Nephron progenitor cell (in vitro differentiated cells): Measurements from ENCODE around the gene IER5.
"Not testable (repeated sequence)": the region's sequence is repeated elsewhere in the genome, so short reads cannot be mapped to it uniquely, and the experiment has no call there.

Experiments used
- DNase-seq: peaks from one replicate; pipeline ENCODE4 v3.0.0; 2021
- H3K27ac Mint-ChIP-seq: 2 replicates; pipeline ENCODE4 v1.8.0; 2021; ENCODE audit warnings: mild to moderate bottlenecking, moderate library complexity, mixed read lengths
- H3K27me3 Mint-ChIP-seq: 2 replicates; pipeline ENCODE4 v1.8.0; 2021; ENCODE audit warnings: mild to moderate bottlenecking, low read depth, mixed read lengths; ENCODE audit not compliant: poor library complexity
- H3K36me3 Mint-ChIP-seq: 2 replicates; pipeline ENCODE4 v1.8.0; 2021; ENCODE audit warnings: low read depth, mixed read lengths
- H3K4me1 Mint-ChIP-seq: 2 replicates; pipeline ENCODE4 v1.8.0; 2021; ENCODE audit warnings: mixed read lengths
- H3K4me3 Mint-ChIP-seq: 2 replicates; pipeline ENCODE4 v1.8.0; 2021; ENCODE audit warnings: mild to moderate bottlenecking, moderate library complexity, mixed read lengths
- H3K9me3 Mint-ChIP-seq: 2 replicates; pipeline ENCODE4 v1.8.0; 2021; ENCODE audit warnings: mild to moderate bottlenecking, moderate library complexity, mixed read lengths
- CTCF ChIP-seq: fragments of 200-600 bp; sonication (generic); IDR thresholded peaks from 2 replicates; pipeline ENCODE4 v1.5.0; 2021; ENCODE audit warnings: antibody characterized with exemption

Gene IER5

DNA sequence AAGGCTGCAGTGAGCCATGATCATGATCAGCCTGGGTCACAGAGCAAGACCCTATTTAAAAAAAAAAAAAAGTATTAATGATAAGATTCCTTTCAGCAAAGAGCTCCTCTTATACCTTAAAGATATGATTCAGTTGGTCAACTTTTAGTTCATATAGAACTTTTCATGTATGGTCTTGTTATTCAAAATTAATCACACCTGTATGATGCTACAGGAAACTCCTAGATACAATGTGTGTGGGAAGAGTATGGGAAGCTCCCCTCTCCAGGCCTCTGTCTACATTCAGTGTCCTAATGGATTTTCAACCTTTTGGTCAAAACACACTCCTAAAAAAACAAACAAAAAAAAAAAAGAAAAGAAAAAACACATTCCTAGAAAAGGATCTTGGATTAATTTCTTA, 37.6 kb upstream of the IER5 start:
- peaks cover 17% of the 10 kb centered on the region for H3K27me3 Mint-ChIP-seq
- peaks cover 5% of the 10 kb centered on the region for H3K4me1 Mint-ChIP-seq
- H3K9me3 Mint-ChIP-seq = peaks cover 6% of the 10 kb centered on the region

GRCh38 chr1:181056560-181056959, 31.9 kb upstream of the IER5 start:
- H3K4me1 Mint-ChIP-seq = no peaks in the 10 kb centered on the region
- H3K36me3 Mint-ChIP-seq = no peaks in the 10 kb centered on the region

More for the DNA sequence above, 37.6 kb upstream of the IER5 start:
- no peak for TF ChIP-seq CTCF
- Mint-ChIP-seq H3K27ac (no peak overlapping the region), H3K36me3 (no peaks in the 10 kb centered on the region), H3K4me3 (no peak overlapping the region)
- no peak for DNase-seq

GRCh38 chr1:181057079-181057478, 31.4 kb upstream of the IER5 start:
- Mint-ChIP-seq H3K27ac (no peak overlapping the region), H3K4me1 (peaks cover 1% of the 10 kb centered on the region), H3K27me3 (peaks cover 24% of the 10 kb centered on the region), H3K4me3 (no peak overlapping the region), H3K9me3 (peaks cover 14% of the 10 kb centered on the region), H3K36me3 (no peaks in the 10 kb centered on the region)
- DNase-seq = no peak
- no peak for TF ChIP-seq CTCF

More at GRCh38 chr1:181056560-181056959, 31.9 kb upstream of the IER5 start:
- Mint-ChIP-seq H3K27me3 (peaks cover 21% of the 10 kb centered on the region), H3K27ac (no peak overlapping the region), H3K9me3 (peaks cover 14% of the 10 kb centered on the region), H3K4me3 (no peak overlapping the region)
- no peak for DNase-seq
- TF ChIP-seq CTCF = no peak

DNA sequence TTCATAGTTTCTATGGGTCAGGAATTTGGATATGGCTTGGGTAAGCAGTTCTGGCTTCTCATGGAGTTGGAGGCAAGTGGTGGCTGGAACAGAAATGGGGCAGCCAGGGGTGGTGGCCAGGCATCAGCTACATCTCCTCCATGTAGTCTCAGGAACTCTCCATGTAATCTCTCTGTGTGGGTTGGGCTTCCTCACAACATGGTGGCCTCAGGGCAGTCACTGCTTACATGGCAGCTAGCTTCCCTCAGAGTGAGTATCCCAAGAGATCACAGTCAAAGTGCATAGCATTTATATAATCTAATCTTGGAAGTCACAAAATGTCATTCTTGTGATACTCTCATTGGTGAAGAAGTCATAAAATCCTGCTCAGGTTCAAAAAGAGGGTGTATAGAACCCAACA, 29.1 kb upstream of the IER5 start:
- H3K4me3 Mint-ChIP-seq = no peak overlapping the region
- peaks cover 14% of the 10 kb centered on the region for H3K9me3 Mint-ChIP-seq
- peaks cover 20% of the 10 kb centered on the region for H3K4me1 Mint-ChIP-seq

GRCh38 chr1:181060066-181060465, 28.4 kb upstream of the IER5 start:
- Mint-ChIP-seq H3K4me1 (peaks cover 21% of the 10 kb centered on the region), H3K36me3 (no peaks in the 10 kb centered on the region), H3K4me3 (no peak overlapping the region), H3K9me3 (peaks cover 14% of the 10 kb centered on the region), H3K27me3 (peaks cover 13% of the 10 kb centered on the region), H3K27ac (no peak overlapping the region)
- no peak for DNase-seq
- no peak for TF ChIP-seq CTCF

More for the DNA sequence above, 29.1 kb upstream of the IER5 start:
- DNase-seq = no peak
- no peak for TF ChIP-seq CTCF
- Mint-ChIP-seq H3K27ac (no peak overlapping the region), H3K27me3 (peaks cover 16% of the 10 kb centered on the region), H3K36me3 (no peaks in the 10 kb centered on the region)

DNA sequence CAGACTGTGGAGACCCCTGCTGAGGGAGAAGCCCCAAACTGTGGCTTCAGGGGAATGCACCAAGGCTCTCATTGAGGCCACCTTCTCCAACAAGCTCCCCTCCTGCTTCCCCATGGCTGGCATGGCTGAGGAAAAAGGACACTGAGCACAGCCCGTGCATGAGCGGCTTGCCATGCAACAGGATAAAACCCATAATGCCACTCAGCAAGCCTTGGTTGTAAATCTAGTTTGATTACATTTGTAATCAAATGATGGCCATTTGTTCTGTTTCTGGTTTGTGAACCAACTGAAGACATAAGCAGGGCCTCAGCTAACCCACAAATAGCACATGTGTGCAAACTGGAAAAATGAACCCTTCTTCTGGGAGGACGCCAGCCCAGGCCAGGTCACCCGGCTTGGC, 27.6 kb upstream of the IER5 start:
- Mint-ChIP-seq H3K9me3 (peaks cover 14% of the 10 kb centered on the region), H3K27me3 (peaks cover 13% of the 10 kb centered on the region), H3K4me1 (peaks cover 21% of the 10 kb centered on the region)
- H3K27ac Mint-ChIP-seq, H3K4me3 Mint-ChIP-seq, DNase-seq, H3K36me3 Mint-ChIP-seq: not testable (repeated sequence)
